IPS-NIHi7 (cell line): ENCODE measurements around the gene CEP350.
"Not testable (repeated sequence)": the region's sequence is repeated elsewhere in the genome, so short reads cannot be mapped to it uniquely, and the experiment has no call there.

Experiments used
- DNase-seq: peaks from one replicate; pipeline ENCODE4 v3.0.0; 2012; ENCODE audit warnings: mixed read lengths; ENCODE audit errors: extremely low spot score

CEP350 gene

DNA sequence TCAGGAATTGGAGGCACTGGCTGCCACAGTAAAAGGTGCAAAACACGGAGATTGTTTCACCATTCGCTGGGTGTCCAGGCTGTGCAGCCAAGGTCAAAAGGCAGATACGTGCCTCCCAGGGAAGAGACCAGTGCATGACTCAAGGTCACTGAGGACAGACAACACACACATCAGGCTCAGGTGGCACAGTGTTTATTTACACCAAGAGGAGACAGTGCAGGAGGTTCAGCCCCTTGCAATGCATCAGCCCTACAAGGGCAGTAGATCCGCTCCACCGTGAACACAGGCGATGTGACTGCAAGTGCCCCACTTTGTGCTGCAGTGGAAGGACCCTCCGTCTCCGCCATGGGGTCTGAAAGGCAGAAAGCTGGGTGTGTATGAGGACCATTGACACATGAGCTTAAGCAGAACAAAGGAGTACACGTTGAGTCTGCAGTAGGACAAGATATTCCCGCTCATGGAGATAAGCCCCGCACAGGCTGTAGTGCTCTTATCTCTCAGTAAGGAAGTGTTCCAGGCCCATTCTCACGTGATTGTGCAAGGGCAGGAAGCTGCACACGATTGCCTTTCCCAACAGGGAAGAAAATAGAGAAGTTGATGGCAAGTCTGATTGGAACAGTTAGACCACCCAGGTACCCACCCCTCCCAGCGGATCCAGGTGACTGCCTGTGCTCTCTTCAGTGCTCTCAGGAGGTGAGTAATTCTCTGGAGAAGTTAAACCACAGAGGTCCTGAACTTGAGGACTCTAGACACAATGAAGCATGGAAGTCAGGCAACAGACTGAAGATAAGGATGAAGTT, 162.6 kb downstream of the CEP350 start:
- DNase-seq = no peak

DNA sequence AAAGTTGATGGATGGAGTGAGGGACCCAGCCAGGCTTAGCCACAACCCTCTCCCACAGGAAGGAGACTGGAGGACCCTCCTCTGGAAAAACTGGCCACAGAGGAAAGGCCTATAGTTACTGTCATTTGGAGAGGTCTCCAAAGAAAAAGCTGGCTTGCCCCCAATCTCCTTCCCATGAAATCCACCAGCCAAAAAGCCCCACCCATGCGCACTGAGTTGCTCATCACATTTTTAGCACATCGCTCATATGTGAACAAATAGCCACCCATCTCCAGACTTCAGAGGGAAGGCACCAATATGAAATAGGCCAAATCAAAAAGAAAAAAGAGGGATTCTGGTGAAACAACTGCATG, 163.1 kb downstream of the CEP350 start:
- DNase-seq = no peak

DNA sequence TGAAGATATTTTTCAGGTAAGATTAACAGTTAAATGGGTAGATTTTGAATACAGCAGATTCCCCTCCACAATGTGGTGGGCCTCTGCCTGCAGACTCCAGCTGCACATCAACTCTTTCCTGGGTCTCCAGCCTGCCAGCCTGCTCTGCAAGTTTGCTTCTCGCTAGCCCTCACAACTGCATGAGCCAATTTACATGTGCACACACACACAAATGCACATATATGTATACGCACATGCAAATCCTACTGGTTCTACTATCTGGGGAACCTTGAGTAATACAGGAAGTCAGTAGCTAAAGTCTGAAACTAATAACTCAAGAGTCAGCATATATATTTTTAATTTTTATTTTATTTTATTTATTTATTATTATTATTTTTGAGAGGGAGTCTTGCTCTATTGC, 165.2 kb downstream of the CEP350 start:
- DNase-seq = no peak

DNA sequence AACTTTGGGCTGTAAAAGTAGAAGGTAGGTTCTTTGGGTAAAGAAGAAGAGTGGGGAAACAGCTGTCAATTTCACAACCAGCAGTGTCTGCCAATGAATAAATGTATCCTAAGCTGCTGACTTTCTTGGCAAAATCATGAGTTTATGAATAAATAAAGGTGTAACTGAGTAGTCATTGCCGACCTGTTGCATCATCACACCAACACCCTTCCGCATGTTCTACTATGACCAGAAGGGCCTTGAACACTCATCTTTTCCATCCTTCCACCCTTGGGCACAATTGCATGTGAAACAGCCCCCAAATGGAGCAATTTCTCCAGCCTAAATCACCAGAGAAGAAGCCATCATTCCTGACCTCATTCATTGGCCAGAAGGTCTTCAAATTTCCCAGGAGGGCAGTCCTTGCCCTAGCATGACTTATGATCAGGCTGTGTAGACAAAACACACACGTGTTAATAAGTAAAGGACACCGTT, 168.9 kb downstream of the CEP350 start:
- DNase-seq = no peak

DNA sequence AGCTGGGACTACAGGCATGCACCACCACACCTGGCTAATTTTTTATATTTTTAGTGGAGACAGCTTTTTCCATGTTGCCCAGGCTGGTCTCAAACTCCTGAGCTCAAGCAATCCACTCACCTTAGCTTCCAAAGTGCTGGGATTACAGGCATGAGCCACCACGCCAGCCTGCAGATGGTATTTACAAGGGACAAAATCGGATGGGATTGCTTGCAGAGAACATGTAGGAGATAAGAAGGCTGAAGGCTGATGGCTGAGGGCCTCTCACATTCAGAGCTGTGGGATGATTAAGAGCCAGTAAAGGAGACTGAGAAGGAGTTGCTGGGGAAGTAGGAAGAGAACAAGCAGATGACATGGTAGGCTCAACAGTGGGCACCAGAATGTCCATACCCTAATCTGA, 176.0 kb downstream of the CEP350 start:
- no peak for DNase-seq

- no peak for DNase-seq
Observed at GRCh38 chr1:180131510-180131909, 176.9 kb downstream of the CEP350 start.

DNA sequence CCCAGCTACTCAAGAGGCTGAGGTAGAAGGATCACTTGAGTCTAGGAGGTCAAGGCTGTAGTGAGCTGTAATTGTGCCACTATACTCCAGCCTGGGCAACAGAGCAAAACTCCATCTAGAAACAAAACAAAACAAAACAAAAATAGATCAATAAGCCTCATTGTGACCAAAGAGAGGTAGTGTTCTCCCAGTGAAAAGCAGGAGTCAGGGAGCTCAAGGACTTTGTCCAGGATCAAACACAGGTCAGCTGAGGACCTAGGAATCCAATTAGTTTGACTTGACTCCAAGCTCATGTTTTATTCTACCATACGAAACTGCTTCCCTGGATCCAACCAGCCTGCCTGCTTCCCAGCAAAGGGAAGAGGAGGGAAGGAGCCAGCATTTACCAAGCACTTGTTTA, 178.6 kb downstream of the CEP350 start:
- DNase-seq = no peak

- DNase-seq = not testable (repeated sequence)
Observed at GRCh38 chr1:180133688-180134087, 179.1 kb downstream of the CEP350 start.

GRCh38 chr1:180135535-180135934, 180.9 kb downstream of the CEP350 start:
- DNase-seq = no peak

- no peak for DNase-seq
Observed at GRCh38 chr1:180136331-180136967, 181.8 kb downstream of the CEP350 start.

- DNase-seq = no peak
Observed at GRCh38 chr1:180136968-180137356, 182.4 kb downstream of the CEP350 start.

GRCh38 chr1:180137776-180138175, 183.2 kb downstream of the CEP350 start:
- no peak for DNase-seq

- no peak for DNase-seq
Observed at GRCh38 chr1:180141381-180141934, 186.8 kb downstream of the CEP350 start.

- DNase-seq = no peak
Observed at GRCh38 chr1:180143359-180143758, 188.7 kb downstream of the CEP350 start.

DNA sequence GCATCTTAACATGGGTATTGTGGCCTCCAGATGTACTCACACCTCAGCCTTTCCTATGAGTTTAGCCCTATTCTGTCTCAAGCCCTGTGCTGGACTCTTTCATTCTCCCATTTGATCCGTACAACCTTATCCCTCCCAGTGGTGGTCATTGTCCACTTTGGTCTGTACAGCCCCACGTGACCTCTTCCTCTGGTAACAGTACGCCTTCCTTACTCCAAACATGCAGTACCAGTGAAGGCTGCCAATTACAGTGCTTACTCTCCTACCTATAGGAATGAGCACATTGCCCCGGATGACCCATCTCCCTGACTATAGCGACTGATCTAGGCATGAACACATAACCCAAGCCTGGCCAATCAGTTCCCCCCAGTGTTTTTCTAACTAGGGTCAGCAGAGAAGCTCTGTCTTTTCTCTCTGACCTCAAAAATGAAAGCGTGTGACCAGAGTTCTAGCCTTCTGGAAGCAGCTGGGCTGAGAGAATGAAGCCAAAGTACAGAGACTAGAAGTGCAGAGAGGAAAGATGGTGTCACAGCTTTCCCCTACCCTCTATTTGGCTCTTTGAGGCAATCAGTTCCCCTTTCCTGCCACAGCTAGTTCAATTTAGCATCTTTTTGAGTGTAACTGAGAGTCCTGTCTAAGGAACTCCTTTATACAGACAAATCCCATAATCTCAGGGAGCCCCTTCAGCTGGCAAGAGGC, 190.2 kb downstream of the CEP350 start:
- DNase-seq = no peak

GRCh38 chr1:180145446-180145845, 190.8 kb downstream of the CEP350 start:
- DNase-seq = no peak

GRCh38 chr1:180150982-180151381, 196.4 kb downstream of the CEP350 start:
- no peak for DNase-seq

DNA sequence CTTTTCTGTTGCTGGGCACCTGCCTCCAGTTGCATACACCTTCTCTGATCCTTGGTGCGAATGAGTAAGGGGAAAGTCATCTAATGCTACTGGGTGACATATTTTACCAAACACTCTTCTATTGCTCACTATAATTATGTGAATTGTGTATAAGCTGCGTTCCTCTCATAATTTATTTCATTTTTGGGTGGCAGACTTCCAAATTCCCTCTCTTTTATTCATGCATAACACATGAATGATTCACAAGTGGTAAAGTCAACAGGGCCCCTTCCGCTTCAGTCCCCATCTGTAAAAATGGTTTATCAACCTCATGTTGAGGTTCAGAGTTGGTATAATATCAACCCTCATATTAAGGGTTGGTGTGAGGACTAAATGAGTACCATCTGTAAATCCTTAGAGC, 196.9 kb downstream of the CEP350 start:
- no peak for DNase-seq

- no peak for DNase-seq
Observed at GRCh38 chr1:180152588-180152987, 198.0 kb downstream of the CEP350 start.

GRCh38 chr1:180153032-180153431, 198.4 kb downstream of the CEP350 start:
- DNase-seq = no peak

DNA sequence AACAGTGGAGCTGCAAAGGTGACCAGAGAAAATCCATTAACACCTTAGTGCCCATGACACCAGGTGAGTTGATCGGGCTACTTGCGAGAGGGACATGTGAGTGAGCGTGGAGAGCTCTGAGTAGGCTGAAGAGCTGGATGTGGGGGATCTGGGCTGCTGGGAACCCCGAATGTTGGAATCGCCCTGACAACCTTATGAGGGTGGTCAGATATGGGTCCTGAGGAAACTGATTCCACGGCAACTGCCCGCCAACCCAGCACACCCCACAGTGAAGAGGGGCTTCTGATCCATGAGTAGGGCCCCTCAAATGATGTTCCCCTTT, 199.4 kb downstream of the CEP350 start:
- no peak for DNase-seq

DNA sequence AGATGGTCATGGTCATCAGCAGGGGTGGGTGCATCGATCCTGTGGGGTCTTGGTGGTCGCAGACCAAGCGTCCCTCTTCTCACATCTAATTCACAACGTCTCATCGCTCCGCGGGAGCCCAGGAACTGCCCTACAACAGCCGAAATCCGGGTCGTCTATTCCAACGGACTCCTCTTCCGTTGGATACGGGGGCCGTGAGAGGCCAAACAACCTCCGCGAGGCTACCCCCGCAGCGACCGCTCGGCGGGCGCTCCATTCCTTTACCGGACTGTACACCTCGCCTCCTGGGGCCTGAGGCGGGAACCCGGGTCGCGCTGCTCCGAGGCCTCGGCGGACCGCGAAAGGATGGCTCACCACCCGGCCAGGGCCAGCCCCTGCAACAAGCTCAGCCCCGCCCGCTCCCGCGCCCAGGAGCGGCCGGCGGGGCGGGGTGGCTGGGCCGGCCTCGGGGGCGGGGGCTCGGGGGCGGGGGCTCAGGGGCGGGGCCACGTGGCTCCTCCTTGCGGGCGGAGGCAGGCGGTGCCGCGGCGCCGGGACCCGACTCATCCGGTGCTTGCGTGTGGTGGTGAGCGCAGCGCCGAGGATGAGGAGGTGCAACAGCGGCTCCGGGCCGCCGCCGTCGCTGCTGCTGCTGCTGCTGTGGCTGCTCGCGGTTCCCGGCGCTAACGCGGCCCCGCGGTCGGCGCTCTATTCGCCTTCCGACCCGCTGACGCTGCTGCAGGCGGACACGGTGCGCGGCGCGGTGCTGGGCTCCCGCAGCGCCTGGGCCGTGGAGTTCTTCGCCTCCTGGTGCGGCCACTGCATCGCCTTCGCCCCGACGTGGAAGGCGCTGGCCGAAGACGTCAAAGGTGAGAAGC, 199.9 kb downstream of the CEP350 start, which contains the start of gene QSOX1:
TSS of gene QSOX1 (plus strand) at position 545 of the 857 bp plus-strand sequence. CDS start at position 584, 39 bp downstream.
- peak; percentile 99 for DNase-seq
